BJ (cell line): ENCODE data around the gene FPGS. TPM values are rescaled to one million over a fixed set of nuclear protein-coding genes. Genes with fewer than 3 reads are reported as not detected.

ENCODE experiments used
- CTCF ChIA-PET: fragments of 350-600 bp; formaldehyde crosslinking; extraction: SDS; loops from one replicate; lab custom pipeline; 2021; ENCODE audit warnings: antibody characterized with exemption, inconsistent platforms; lab: Yijun Ruan, JAX
- POLR2A ChIA-PET: fragments of 300-600 bp; sonication (Branson Sonifier 250); formaldehyde crosslinking; extraction: SDS; loops from one replicate; lab custom pipeline; 2021; ENCODE audit warnings: antibody characterized with exemption; lab: Charles Lee
- DNase-seq: peaks from one replicate; pipeline ENCODE4 v3.0.0-alpha.2; 2011; ENCODE audit warnings: low read depth
- H3K27me3 ChIP-seq: 2 replicates; pipeline ENCODE4 v1.6.0; 2011; ENCODE audit warnings: low read length; ENCODE audit not compliant: control insufficient read depth, insufficient read depth
- H3K36me3 ChIP-seq: 2 replicates; pipeline ENCODE4 v1.5.1; 2011; ENCODE audit warnings: low read length; ENCODE audit not compliant: control insufficient read depth, insufficient read depth
- H3K4me3 ChIP-seq: 2 replicates; pipeline ENCODE4 v1.5.1; 2011; ENCODE audit warnings: low read depth, mild to moderate bottlenecking, control low read depth, low read length
- polyA plus RNA-seq: library from polyadenylated mRNA; depleted of rRNA; stranded (reverse); fragments of >200 nt; gene quantifications from 2 replicates; pipeline ENCODE4 v1.2.3, GENCODE V29; 2011
- TF ChIP-seq, protein P1 (sequence below): IDR thresholded peaks from 2 replicates; pipeline ENCODE4 v1.5.1; 2011; ENCODE audit warnings: low read depth, mild to moderate bottlenecking, control low read depth, inconsistent platforms, low read length, moderate library complexity; ENCODE audit not compliant: insufficient read depth

The FPGS gene
- polyA plus RNA-seq, 1 experiment: 61.9 TPM

DNA sequence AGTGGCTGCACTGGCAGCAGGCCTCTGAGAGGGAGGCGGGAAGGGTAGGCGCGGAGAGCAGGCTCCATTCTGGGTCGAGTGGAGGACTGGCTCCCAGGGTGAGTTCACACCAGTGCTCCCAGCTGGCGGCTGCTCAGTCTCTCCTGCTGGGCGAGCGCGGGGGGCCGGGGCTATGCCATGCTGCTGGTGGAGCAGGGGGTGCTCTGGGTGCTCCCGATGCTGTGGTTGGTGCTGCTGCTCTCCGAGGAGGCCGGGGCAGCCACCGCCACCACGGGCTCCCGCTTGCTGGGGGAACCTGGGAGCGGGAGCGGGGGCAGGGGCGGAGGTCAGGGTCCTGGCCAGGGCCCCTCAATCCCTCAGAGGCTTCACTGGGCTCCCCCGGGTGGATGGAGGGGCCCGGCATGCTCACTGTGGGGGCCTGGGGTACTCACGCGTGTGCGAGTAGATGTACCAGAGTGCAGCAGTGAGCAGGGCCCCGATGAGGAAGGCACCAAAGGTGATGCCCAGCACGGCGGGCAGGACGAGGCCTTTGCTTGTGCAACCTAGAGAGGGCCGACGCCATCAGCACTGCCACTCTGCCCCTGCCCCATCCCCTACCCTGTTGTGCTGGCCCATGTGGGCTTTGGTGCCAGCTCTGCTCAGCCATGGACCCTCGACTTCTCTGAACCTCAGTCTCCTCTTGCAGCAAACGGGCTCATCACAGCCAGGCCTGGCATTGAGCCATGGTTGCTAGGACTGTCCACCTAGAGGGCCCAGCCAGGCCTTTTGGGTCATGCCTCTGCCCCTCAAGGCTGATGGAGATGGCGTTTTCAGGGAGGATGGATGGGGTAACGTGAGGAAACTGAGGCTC lies 13.1 kb downstream of the FPGS start:
- TF ChIP-seq, protein P1, sequence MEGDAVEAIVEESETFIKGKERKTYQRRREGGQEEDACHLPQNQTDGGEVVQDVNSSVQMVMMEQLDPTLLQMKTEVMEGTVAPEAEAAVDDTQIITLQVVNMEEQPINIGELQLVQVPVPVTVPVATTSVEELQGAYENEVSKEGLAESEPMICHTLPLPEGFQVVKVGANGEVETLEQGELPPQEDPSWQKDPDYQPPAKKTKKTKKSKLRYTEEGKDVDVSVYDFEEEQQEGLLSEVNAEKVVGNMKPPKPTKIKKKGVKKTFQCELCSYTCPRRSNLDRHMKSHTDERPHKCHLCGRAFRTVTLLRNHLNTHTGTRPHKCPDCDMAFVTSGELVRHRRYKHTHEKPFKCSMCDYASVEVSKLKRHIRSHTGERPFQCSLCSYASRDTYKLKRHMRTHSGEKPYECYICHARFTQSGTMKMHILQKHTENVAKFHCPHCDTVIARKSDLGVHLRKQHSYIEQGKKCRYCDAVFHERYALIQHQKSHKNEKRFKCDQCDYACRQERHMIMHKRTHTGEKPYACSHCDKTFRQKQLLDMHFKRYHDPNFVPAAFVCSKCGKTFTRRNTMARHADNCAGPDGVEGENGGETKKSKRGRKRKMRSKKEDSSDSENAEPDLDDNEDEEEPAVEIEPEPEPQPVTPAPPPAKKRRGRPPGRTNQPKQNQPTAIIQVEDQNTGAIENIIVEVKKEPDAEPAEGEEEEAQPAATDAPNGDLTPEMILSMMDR: no peak

DNA sequence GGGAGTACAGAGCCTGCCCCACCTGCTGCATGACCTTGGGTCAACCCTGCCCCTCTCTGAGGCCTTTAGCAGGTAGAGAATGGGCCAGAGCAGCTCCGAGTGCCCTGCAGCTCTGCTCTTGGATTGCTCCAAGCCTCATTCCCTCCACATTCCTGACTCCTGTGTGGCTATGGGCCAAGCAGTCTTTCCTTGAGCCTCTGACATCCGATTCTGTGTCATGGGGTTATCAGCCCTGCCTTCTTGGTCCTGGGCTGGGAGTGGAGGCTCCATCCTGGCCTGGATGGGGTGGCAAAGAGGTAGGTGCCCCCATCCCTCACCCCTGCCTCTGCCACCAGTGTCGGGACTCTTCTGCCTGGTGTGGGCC lies 13.7 kb downstream of the FPGS start:
- no peak overlapping the region for H3K4me3 ChIP-seq
- TF ChIP-seq, protein P1: no peak
- H3K27me3 ChIP-seq: no peaks in the 10 kb centered on the region
- ChIA-PET POLR2A (no interaction called here), CTCF (interaction anchor here (2.0 kb wide), 1 partner anchor 54 kb away, joined by 10 read pairs; no protein-coding TSS in a partner anchor)
- no peak for DNase-seq
- H3K36me3 ChIP-seq: peaks cover 49% of the 10 kb centered on the region

More for the DNA sequence above, 13.1 kb downstream of the FPGS start:
- no peak overlapping the region for H3K4me3 ChIP-seq
- H3K36me3 ChIP-seq: peaks cover 46% of the 10 kb centered on the region
- DNase-seq: no peak
- ChIA-PET POLR2A (no interaction called here), CTCF (interaction anchor here (2.0 kb wide), 1 partner anchor 54 kb away, joined by 10 read pairs; no protein-coding TSS in a partner anchor)
- H3K27me3 ChIP-seq: no peaks in the 10 kb centered on the region

DNA sequence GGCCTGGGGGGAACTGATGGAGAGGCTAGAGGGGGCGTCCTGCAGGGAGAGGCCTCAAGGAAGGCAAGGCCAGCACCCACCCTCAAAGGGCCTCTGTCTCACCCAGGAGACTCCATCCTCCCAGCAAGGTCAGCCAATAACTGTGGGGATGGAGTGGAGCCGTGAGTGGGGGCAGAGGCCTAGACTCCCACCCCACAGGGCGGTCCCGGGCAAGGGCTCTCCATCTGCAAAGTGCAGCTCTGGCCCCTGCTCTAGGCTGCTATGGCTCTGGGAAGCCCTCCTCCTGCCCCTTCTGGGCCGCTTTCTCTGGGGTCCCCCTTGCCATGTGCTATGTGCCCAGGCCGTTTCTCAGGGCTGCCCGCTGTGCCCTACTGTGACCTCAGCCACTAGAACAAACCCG lies 14.0 kb downstream of the FPGS start:
- no peak for DNase-seq
- TF ChIP-seq, protein P1: no peak
- CTCF ChIA-PET: interaction anchor here (1.2 to 2.0 kb wide), 4 partner anchors 11 to 83 kb away, joined by 3 to 10 read pairs (median 3); partner anchors contain the start of gene CDK9
- H3K27me3 ChIP-seq: no peaks in the 10 kb centered on the region
- H3K36me3 ChIP-seq: peaks cover 49% of the 10 kb centered on the region
- POLR2A ChIA-PET: no interaction called here
- H3K4me3 ChIP-seq: no peak overlapping the region

DNA sequence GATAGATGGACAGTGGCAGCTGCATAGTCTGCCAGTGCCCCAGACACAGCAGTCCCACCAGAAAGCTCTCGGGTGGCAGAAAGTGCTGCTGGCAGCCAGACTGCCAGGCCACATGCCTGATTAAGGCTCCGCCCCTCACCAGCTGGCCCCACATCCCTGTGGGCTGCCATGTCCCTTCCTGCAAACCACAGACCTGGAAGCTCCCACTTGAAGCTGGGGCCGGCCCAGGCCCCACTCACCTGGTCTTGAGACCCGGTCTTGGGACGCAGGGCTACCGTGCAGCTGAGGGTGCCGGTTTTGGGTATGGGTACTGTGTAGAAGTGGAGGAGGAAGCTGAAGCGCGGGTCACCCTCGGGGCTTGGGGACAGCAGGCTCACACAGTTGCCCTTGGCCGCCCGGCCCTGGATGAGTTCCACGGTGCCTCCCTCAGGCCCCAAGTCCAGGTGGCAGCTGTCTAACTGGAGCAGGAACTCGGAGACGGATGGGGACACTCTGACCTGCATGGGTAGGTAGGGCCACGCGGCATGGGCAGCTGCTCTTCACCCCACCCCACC lies 15.3 kb downstream of the FPGS start:
- ChIA-PET POLR2A (no interaction called here), CTCF (interaction anchor here (0.7 to 2.0 kb wide), 6 partner anchors 9 to 82 kb away, joined by 3 to 10 read pairs (median 3); partner anchors contain the start of gene CDK9)

More for the DNA sequence above, 15.3 kb downstream of the FPGS start:
- Histone ChIP-seq H3K36me3 (peaks cover 45% of the 10 kb centered on the region), H3K4me3 (no peak overlapping the region), H3K27me3 (no peaks in the 10 kb centered on the region)
- DNase-seq: no peak
- TF ChIP-seq, protein P1: no peak
